Common myeloid progenitor, CD34-positive (primary cell): Measurements from ENCODE around the gene SH2B3.

Experiments
- CTCF ChIA-PET: fragments of 350-600 bp; sonication (Branson Sonifier 250); formaldehyde crosslinking; loops from one replicate; lab custom pipeline; 2021; ENCODE audit warnings: antibody characterized with exemption; lab: Charles Lee
- POLR2A ChIA-PET: fragments of 350-600 bp; sonication (Branson Sonifier 250); formaldehyde crosslinking; loops from one replicate; lab custom pipeline; 2021; ENCODE audit warnings: antibody characterized with exemption; lab: Charles Lee
- DNase-seq, 3 donors: peaks; one replicate each; pipeline versions ENCODE4 v3.0.0 to v3.0.0-alpha.2; 2013
- H3K27ac ChIP-seq, 2 experiments: 1 replicate in 1 of 2; 2 replicates in 1 of 2; pipeline ENCODE4 v1.7.0; 2013; ENCODE audit warnings: inconsistent platforms in 2 of 2, low read length in 2 of 2, mild to moderate bottlenecking in 2 of 2, low read depth in 1 of 2, moderate library complexity in 1 of 2; ENCODE audit not compliant: severe bottlenecking in 2 of 2, insufficient read depth in 1 of 2, poor library complexity in 1 of 2
- H3K27me3 ChIP-seq, 5 experiments: replicated peaks in 2 of 5; 1 replicate in 3 of 5; 2 replicates in 2 of 5; pipeline versions ENCODE4 v1.6.1 to v1.7.0; 2013; ENCODE audit warnings: low read length in 4 of 5, mild to moderate bottlenecking in 2 of 5, moderate library complexity in 2 of 5, inconsistent platforms in 1 of 5; ENCODE audit not compliant: insufficient read depth in 5 of 5, control insufficient read depth in 4 of 5
- H3K36me3 ChIP-seq, 4 experiments: 1 replicate in 2 of 4; 2 replicates in 2 of 4; pipeline versions ENCODE4 v1.6.1 to v1.7.0; 2013; ENCODE audit warnings: low read length in 3 of 4, control low read depth in 1 of 4, mild to moderate bottlenecking in 1 of 4; ENCODE audit not compliant: control insufficient read depth in 4 of 4, insufficient read depth in 4 of 4
- H3K4me1 ChIP-seq, 4 experiments: 1 replicate in 3 of 4; 2 replicates in 1 of 4; pipeline versions ENCODE4 v1.6.1 to v1.7.1; 2013; ENCODE audit warnings: low read length in 3 of 4, mild to moderate bottlenecking in 3 of 4, control low read depth in 1 of 4, inconsistent platforms in 1 of 4, moderate library complexity in 1 of 4; ENCODE audit not compliant: control insufficient read depth in 4 of 4, insufficient read depth in 4 of 4; ENCODE audit errors: control extremely low read depth in 1 of 4
- H3K4me3 ChIP-seq, 7 experiments: 1 replicate in 4 of 7; 2 replicates in 3 of 7; pipeline versions ENCODE4 v1.5.1 to v1.7.0; 2013; ENCODE audit warnings: mild to moderate bottlenecking in 7 of 7, low read length in 6 of 7, moderate library complexity in 6 of 7, inconsistent platforms in 2 of 7, low read depth in 2 of 7, control low read depth in 1 of 7; ENCODE audit not compliant: insufficient read depth in 4 of 7, control insufficient read depth in 1 of 7; ENCODE audit errors: extremely low read depth in 1 of 7
- H3K9me3 ChIP-seq, 5 experiments: 1 replicate in 4 of 5; 2 replicates in 1 of 5; pipeline versions ENCODE4 v1.6.1 to v1.7.1; 2013; ENCODE audit warnings: low read length in 4 of 5, mild to moderate bottlenecking in 2 of 5, inconsistent platforms in 1 of 5, low read depth in 1 of 5, moderate library complexity in 1 of 5; ENCODE audit not compliant: control insufficient read depth in 4 of 5, insufficient read depth in 2 of 5; ENCODE audit errors: control extremely low read depth in 1 of 5
- WGBS: methylation state at CpG from one replicate; pipeline ENCODE4 v1.1.5; 2013; ENCODE audit not compliant: insufficient coverage; 5-methylcytosine and 5-hydroxymethylcytosine counted together

Gene SH2B3

DNA sequence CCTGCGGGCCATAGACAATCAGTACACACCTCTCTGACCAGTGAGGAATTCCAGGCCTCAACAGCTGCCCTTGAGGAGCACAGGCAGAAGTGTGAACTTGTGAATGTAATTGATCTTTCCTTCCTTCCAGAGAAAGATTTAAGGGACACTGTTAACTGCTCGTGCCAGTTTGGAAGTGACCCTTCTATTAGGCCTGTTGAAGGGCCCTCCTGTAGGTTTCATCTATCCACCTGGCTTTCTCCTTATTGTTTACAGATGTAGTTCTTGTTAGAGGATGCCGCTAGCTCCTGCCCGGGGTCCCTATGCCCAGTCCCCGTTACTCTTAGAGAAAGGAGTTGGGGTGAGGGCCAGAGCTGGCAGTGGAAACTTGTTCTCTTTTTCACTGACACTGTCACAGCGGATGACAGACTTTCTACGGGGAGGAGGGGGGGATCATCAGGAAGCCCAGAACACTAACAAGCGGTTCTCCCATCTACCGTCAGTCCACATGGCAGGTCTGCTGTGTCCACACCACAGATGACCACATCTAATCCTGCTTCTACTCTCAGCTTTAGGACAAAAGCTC is 42.6 kb downstream of the SH2B3 start:
- Histone ChIP-seq H3K4me1 (peaks cover 20 to 72% (median 55%) of the 10 kb centered on the region in 4 experiments), H3K4me3 (no peak overlapping the region), H3K27me3 (no peaks in the 10 kb centered on the region), H3K9me3 (no peaks in the 10 kb centered on the region), H3K36me3 (peaks cover 14 to 84% (median 45%) of the 10 kb centered on the region in 4 experiments), H3K27ac (peak overlapping the region in 1 of 2 experiments; percentile 26)
- no peak for DNase-seq
- WGBS: 79% methylated on average over 6 of the region's 9 CpGs
- ChIA-PET POLR2A (interaction anchor here (0.7 to 1.7 kb wide), 3 partner anchors 11 to 49 kb away, joined by 3 to 5 read pairs (median 3); no protein-coding TSS in a partner anchor), CTCF (interaction anchor here (0.6 to 21.6 kb wide), 7 partner anchors 11 to 148 kb away, joined by 3 to 820 read pairs (median 5); partner anchors contain the start of gene SH2B3)

DNA sequence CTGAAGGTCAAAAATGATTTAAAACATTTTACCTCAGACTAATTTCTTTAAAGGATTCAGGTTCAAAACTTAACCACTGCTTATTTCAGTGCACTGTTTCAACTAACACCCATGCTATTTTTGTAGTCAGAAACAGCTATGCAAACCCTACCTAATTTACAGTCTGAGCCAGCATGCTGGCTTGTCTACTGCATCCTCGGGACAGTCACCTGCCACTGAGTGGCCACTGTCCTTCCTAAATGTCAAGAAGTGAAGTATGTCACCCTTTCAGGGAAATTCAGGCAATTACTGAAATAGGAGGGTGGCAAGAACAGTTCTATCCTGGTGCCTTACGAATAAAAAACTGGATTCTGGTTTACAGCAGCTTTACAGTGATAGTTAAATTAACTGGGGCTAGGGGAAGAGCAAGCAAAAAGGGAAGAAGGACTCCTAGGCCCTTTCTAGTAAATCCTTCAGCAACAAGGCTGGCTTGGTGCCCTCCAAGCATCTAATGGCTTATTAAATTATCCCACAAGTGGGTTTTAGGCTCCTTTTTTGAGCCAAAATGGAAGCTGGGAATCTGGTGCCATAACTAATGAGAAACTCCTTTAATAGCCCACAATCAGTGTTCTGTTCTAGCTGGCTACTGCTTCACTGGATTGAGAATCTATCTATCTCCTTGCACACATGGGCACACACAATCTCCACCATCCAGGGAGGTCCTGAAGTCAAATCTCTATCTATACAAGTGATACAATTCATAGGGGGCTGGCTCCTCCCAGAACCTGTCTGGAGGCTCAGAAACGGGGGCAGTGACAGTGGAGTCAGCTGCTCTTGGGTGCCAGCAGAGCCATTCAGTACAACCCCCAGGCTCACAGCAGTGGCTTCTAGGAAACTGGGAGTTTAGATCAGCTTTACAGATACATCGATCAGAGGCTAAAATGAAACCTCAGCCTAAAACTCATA is 43.4 kb downstream of the SH2B3 start:
- peaks cover 17 to 88% (median 50%) of the 10 kb centered on the region in 4 experiments for H3K36me3 ChIP-seq
- 49% methylated on average over 2 of the region's 4 CpGs for WGBS

DNA sequence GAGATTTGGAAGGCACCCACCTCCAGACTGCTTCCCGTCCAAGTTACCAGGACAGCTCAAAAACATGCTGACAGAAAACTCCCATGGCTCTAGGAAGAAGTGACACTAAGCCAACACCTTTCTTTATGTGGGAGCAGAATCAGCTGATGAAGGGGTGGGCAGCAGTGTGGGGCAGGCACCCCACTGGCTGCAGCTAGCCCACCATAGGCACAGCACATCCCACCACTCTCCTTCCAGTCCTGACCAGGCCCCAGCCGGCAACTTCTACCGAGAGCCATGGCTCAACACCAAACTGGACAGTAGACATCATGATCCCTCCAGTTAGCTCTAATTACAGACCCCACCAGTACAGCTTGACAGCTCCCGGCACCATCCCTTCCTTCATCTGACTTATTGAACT is 45.0 kb downstream of the SH2B3 start:
- ChIA-PET POLR2A (interaction anchor here (0.5 to 1.6 kb wide), 3 partner anchors 20 to 54 kb away, joined by 3 to 6 read pairs (median 3); no protein-coding TSS in a partner anchor), CTCF (interaction anchor here (0.7 to 21.6 kb wide), 11 partner anchors 11 to 222 kb away, joined by 3 to 820 read pairs (median 6); partner anchors contain the start of genes PHETA1 and SH2B3)
- H3K27me3 ChIP-seq: no peaks in the 10 kb centered on the region
- H3K4me3 ChIP-seq: no peak overlapping the region
- H3K36me3 ChIP-seq: peaks cover 17 to 93% (median 63%) of the 10 kb centered on the region in 4 experiments
- no peak for DNase-seq
- peaks cover 11 to 49% (median 39%) of the 10 kb centered on the region in 4 experiments for H3K4me1 ChIP-seq
- H3K27ac ChIP-seq: no peak overlapping the region
- no peaks in the 10 kb centered on the region for H3K9me3 ChIP-seq
- 91% methylated on average over 4 of the region's 4 CpGs for WGBS

More for the DNA sequence above, 43.4 kb downstream of the SH2B3 start:
- CTCF ChIA-PET: interaction anchor here (0.6 to 21.6 kb wide), 10 partner anchors 10 to 149 kb away, joined by 3 to 820 read pairs (median 6); partner anchors contain the start of gene SH2B3
- POLR2A ChIA-PET: interaction anchor here (0.7 to 1.7 kb wide), 4 partner anchors 11 to 50 kb away, joined by 3 to 5 read pairs (median 4); no protein-coding TSS in a partner anchor
- Histone ChIP-seq H3K4me3 (no peak overlapping the region), H3K9me3 (no peaks in the 10 kb centered on the region), H3K27ac (peak overlapping the region in 1 of 2 experiments; percentile 26), H3K27me3 (no peaks in the 10 kb centered on the region), H3K4me1 (peaks cover 18 to 64% (median 51%) of the 10 kb centered on the region in 4 experiments)
- no peak for DNase-seq

DNA sequence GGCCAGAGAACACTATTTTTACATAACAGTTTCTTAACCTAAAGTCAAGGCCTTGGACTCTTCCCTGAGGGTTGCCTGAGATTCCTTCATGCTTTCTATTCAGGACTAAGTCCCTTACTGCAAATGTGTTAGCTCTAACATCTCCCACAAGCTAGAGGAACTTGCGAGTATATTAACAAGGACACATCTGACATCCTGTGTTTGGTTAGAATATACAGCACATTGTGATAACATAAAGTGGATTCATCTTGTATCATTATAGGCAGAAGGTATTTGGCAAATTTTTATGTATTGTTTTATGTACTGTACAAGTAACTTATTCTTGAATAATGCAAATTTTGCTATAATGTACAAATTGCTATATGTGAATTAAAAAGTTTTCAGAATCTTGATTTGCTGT is 45.5 kb downstream of the SH2B3 start:
- WGBS: no CpG with 5 or more reads among the region's 1 CpG
- Histone ChIP-seq H3K9me3 (no peaks in the 10 kb centered on the region), H3K4me3 (no peak overlapping the region), H3K27ac (no peak overlapping the region), H3K27me3 (no peaks in the 10 kb centered on the region), H3K4me1 (peaks cover 10 to 43% (median 33%) of the 10 kb centered on the region in 4 experiments), H3K36me3 (peaks cover 17 to 93% (median 67%) of the 10 kb centered on the region in 4 experiments)
- ChIA-PET CTCF (interaction anchor here (0.8 to 21.6 kb wide), 17 partner anchors 10 to 179 kb away, joined by 3 to 820 read pairs (median 4); partner anchors contain the start of genes PHETA1 and SH2B3), POLR2A (interaction anchor here (1.0 to 1.8 kb wide), 6 partner anchors 13 to 55 kb away, joined by 4 to 12 read pairs (median 4); no protein-coding TSS in a partner anchor)
- DNase-seq: no peak

DNA sequence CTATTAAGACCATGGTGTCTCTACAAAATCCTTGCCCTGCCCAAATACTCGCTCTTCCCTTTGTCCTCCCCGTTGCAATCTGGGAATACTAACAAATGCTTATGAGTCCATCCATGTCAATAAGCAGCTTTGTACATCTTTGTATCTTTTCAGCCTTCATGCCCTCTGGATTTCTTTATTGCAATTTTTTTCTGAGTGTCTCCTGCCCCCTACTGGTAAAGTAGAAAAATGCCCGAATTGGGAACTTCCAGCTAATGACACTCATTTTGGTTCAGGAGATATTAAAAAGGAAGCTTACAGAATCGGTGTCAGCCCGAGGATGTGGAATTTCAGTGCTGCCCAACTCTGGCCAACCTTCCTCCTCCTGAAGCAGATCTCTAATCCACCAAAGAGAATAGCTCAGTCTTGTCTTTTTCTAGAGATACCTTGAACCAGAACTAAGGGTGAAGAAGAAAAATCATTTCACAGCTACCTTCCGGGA is 46.0 kb downstream of the SH2B3 start:
- Histone ChIP-seq H3K4me1 (peaks cover 7 to 39% (median 28%) of the 10 kb centered on the region in 4 experiments), H3K4me3 (no peak overlapping the region), H3K9me3 (no peaks in the 10 kb centered on the region), H3K27ac (no peak overlapping the region), H3K27me3 (no peaks in the 10 kb centered on the region), H3K36me3 (peaks cover 18 to 92% (median 65%) of the 10 kb centered on the region in 4 experiments)
- POLR2A ChIA-PET: interaction anchor here (1.0 to 1.8 kb wide), 6 partner anchors 14 to 55 kb away, joined by 4 to 12 read pairs (median 4); no protein-coding TSS in a partner anchor
- WGBS: 38% methylated on average over 6 of the region's 6 CpGs
- CTCF ChIA-PET: interaction anchor here (0.7 to 21.6 kb wide), 17 partner anchors 10 to 180 kb away, joined by 3 to 820 read pairs (median 5); partner anchors contain the start of genes PHETA1 and SH2B3
- peak; percentile 67 to 80 (median 70) for DNase-seq
